ENCODE data around the gene NOTCH2. TPM values are rescaled to one million over a fixed set of nuclear protein-coding genes. Genes with fewer than 3 reads are reported as not detected.

The NOTCH2 gene
- total RNA-seq, 1 donor from 2014 or later, result 75.6 TPM

DNA sequence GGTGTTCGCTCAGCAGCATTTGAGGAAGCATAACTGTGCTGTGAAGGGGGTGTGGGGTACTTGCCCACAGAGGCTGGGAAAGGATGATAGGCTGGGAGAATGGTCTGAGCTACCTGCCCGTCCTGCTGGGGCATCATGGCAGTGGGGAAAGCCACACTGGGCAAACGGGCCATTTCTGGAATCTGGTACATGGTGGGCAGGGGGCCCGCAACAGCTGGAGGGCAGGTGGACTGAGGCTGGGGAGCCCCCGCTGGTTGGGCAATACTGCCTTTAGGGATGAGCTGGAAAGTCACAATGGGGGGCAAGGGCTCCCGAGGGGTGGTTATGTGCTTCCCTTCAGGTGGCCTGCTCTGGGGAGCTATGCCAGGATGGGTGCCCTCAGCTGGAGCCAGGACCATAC lies 153.9 kb downstream of the NOTCH2 start:
- Histone ChIP-seq H3K4me3 (no peak overlapping the region), H3K27me3 (no peaks in the 10 kb centered on the region), H3K9me3 (no peaks in the 10 kb centered on the region), H3K27ac (no peak overlapping the region), H3K4me1 (no peaks in the 10 kb centered on the region), H3K36me3 (peaks cover 0 to 53% of the 10 kb centered on the region in 2 donors)
- intact Hi-C loops (cut with DNase I), result no loop called here
- TF ChIP-seq POLR2A (IDR thresholded peaks at IDR 0.05) (no peak), POLR2AphosphoS5 (IDR thresholded peaks at IDR 0.05; ENCODE audit: insufficient read depth in 1 of 2, low read depth in 1 of 2) (no peak)
- TF ChIP-seq, protein P1, sequence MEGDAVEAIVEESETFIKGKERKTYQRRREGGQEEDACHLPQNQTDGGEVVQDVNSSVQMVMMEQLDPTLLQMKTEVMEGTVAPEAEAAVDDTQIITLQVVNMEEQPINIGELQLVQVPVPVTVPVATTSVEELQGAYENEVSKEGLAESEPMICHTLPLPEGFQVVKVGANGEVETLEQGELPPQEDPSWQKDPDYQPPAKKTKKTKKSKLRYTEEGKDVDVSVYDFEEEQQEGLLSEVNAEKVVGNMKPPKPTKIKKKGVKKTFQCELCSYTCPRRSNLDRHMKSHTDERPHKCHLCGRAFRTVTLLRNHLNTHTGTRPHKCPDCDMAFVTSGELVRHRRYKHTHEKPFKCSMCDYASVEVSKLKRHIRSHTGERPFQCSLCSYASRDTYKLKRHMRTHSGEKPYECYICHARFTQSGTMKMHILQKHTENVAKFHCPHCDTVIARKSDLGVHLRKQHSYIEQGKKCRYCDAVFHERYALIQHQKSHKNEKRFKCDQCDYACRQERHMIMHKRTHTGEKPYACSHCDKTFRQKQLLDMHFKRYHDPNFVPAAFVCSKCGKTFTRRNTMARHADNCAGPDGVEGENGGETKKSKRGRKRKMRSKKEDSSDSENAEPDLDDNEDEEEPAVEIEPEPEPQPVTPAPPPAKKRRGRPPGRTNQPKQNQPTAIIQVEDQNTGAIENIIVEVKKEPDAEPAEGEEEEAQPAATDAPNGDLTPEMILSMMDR (IDR thresholded peaks at IDR 0.05), result no peak
- DNase-seq (ENCODE audit: extremely low spot score in 2 of 2), result no peak

DNA sequence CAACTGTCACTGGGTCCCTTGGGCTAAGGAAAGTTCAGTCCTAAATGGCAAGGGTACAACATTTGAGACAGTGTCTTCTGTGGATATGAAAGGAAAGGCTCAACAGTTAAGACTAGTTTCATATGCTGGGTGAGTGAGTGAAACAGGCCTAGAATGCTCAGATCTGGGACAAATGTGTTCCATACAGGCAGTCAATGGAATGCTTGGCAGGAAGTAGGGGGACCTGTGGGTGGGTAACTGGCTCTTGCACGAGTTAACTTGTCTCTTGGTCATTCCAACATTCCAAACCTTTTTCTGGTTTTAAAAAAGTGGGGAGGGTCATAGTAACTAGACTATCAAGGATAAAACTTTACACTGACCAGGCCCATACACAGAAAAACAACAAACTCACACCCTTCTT lies 155.4 kb downstream of the NOTCH2 start:
- Histone ChIP-seq H3K9me3 (no peaks in the 10 kb centered on the region), H3K4me3 (no peak overlapping the region), H3K36me3 (peaks cover 0 to 38% of the 10 kb centered on the region in 2 donors), H3K4me1 (no peaks in the 10 kb centered on the region), H3K27ac (no peak overlapping the region), H3K27me3 (no peaks in the 10 kb centered on the region)
- TF ChIP-seq POLR2AphosphoS5 (IDR thresholded peaks at IDR 0.05; ENCODE audit: insufficient read depth in 1 of 2, low read depth in 1 of 2) (no peak), POLR2A (IDR thresholded peaks at IDR 0.05) (no peak)
- intact Hi-C loops (cut with DNase I), result no loop called here
- DNase-seq (ENCODE audit: extremely low spot score in 2 of 2), result no peak

DNA sequence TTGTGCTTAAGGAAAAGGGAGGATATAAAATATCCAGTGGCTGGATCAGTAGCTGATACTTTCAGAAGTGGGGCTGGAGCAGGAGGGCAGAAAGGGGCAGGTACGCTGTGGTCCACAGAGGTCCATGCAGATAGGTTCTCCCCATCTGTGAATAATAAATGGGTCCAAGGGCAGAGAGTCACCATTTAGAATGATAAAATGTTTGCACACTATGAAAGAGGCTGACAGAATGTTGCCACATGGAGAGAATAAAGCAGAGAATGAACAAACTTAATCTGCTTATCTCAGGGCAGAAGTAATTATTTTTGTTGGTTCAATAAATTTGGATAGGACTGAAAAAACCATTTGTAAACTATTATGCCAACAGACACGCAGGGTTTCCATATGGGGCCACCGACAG lies 156.5 kb downstream of the NOTCH2 start:
- Histone ChIP-seq H3K27ac (no peak overlapping the region), H3K27me3 (no peaks in the 10 kb centered on the region), H3K36me3 (peaks cover 0 to 27% of the 10 kb centered on the region in 2 donors), H3K4me3 (no peak overlapping the region), H3K4me1 (no peaks in the 10 kb centered on the region), H3K9me3 (no peaks in the 10 kb centered on the region)
- DNase-seq (ENCODE audit: extremely low spot score in 2 of 2), result no peak
- no peak for TF ChIP-seq POLR2A (IDR thresholded peaks at IDR 0.05)
- TF ChIP-seq, protein P1 (IDR thresholded peaks at IDR 0.05), result no peak
- no peak for TF ChIP-seq POLR2AphosphoS5 (IDR thresholded peaks at IDR 0.05; ENCODE audit: insufficient read depth in 1 of 2, low read depth in 1 of 2)
- intact Hi-C loops (cut with DNase I), result no loop called here

DNA sequence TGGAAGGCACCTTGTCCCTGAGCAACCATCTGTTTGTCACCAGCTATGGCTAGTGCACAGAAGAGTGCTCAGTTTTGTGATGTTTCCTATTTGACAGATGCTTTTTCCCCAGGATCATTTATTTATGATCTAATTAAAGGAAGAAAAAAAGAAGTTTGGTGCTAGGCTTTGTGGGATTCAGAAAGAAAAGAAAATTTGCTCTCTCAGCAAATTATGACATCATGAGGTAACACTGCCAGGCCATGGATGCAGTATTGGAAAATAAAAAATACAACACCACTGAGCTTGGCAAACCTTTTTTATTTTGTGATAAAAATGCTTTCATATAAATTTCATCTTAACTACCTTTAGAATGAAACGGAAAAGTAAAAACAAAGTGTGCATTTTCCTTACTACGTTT lies 157.7 kb downstream of the NOTCH2 start:
- Histone ChIP-seq H3K4me3 (no peak overlapping the region), H3K4me1 (no peaks in the 10 kb centered on the region), H3K27me3 (no peaks in the 10 kb centered on the region), H3K27ac (no peak overlapping the region), H3K9me3 (no peaks in the 10 kb centered on the region), H3K36me3 (peaks cover 0 to 15% of the 10 kb centered on the region in 2 donors)
- TF ChIP-seq, protein P1 (IDR thresholded peaks at IDR 0.05), result no peak
- no peak for TF ChIP-seq POLR2AphosphoS5 (IDR thresholded peaks at IDR 0.05; ENCODE audit: insufficient read depth in 1 of 2, low read depth in 1 of 2)
- TF ChIP-seq POLR2A (IDR thresholded peaks at IDR 0.05), result no peak
- intact Hi-C loops (cut with DNase I), result no loop called here
- no peak for DNase-seq (ENCODE audit: extremely low spot score in 2 of 2)

DNA sequence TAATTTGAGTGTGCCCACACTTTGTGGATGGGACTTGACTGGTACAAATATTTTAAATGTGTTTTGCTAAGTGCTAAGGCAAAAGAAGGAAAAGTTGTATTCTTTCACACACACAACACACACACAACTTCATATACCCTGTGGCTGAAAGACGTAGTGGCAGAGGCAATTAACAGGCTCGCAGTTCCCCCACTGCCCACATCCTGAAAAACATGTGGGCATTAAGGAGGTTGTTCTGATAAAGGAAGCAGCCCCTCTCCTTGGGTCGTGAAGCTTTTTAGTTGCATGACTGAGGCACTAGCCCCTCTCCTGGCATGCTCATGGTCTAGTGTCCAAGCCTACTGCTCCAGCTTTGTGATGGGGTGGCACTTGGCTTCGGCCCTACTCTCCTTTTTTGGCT lies 158.8 kb downstream of the NOTCH2 start:
- DNase-seq (ENCODE audit: extremely low spot score in 2 of 2), result no peak
- intact Hi-C loops (cut with DNase I), result no loop called here
- TF ChIP-seq, protein P1 (IDR thresholded peaks at IDR 0.05), result no peak
- TF ChIP-seq POLR2A (IDR thresholded peaks at IDR 0.05) (no peak), POLR2AphosphoS5 (IDR thresholded peaks at IDR 0.05; ENCODE audit: insufficient read depth in 1 of 2, low read depth in 1 of 2) (no peak)

More for the DNA sequence above, 158.8 kb downstream of the NOTCH2 start:
- H3K27me3 ChIP-seq, result no peaks in the 10 kb centered on the region
- H3K9me3 ChIP-seq, result no peaks in the 10 kb centered on the region
- no peak overlapping the region for H3K4me3 ChIP-seq
- peaks cover 0 to 5% of the 10 kb centered on the region in 2 donors for H3K36me3 ChIP-seq
- no peaks in the 10 kb centered on the region for H3K4me1 ChIP-seq
- no peak overlapping the region for H3K27ac ChIP-seq

Data from vagina (tissue), 2 donors.